ENCODE results near the gene ITGA3.

- TF ChIP-seq CTCF (IDR thresholded peaks at IDR 0.05 in 8 of 11, conservative IDR thresholded peaks at IDR 0.05 in 3 of 11) = no peak
- TF ChIP-seq POLR2A (IDR thresholded peaks at IDR 0.05) = no peak
- peak in 2 of 3 donors; percentile 45 to 61 for TF ChIP-seq POLR2AphosphoS5 (IDR thresholded peaks at IDR 0.05)
Measured at GRCh38 chr17:50112694-50113093, 56.8 kb downstream of the ITGA3 start.

All from spleen (tissue), 7 donors.